KBM-7 (cell line): ENCODE measurements around the gene ASAP2.

ENCODE experiments used
- DNase-seq: peaks from one replicate; pipeline ENCODE4 v3.0.0-alpha.2; 2015
- in situ Hi-C: fragments of 300-500 bp; cut with MboI; formaldehyde crosslinking; loops from 2 replicates; pipeline ENCODE4 v1.14.3; 2020; ENCODE audit warnings: low sequenced_read_pairs, low pct_unique_long_range_greater_than_20kb, mixed read lengths

The ASAP2 gene

GRCh38 chr2:9178904-9179571 lies 27.6 kb upstream of the ASAP2 start:
- in situ Hi-C loops, result no loop called here
- no peak for DNase-seq

- in situ Hi-C loops, result no loop called here
- DNase-seq, result no peak
Observed at GRCh38 chr2:9179572-9180201, 26.9 kb upstream of the ASAP2 start.

GRCh38 chr2:9184361-9184760 lies 22.3 kb upstream of the ASAP2 start:
- DNase-seq, result no peak
- in situ Hi-C loops, result no loop called here

GRCh38 chr2:9187620-9188214 lies 18.9 kb upstream of the ASAP2 start:
- in situ Hi-C loops, result no loop called here

GRCh38 chr2:9188823-9189222 lies 17.8 kb upstream of the ASAP2 start:
- in situ Hi-C loops, result no loop called here
- DNase-seq, result no peak

More at GRCh38 chr2:9187620-9188214, 18.9 kb upstream of the ASAP2 start:
- no peak for DNase-seq

GRCh38 chr2:9189901-9190300 lies 16.7 kb upstream of the ASAP2 start:
- in situ Hi-C loops, result no loop called here
- DNase-seq, result no peak

- in situ Hi-C loops, result no loop called here
Observed at GRCh38 chr2:9191041-9191481, 15.6 kb upstream of the ASAP2 start.

GRCh38 chr2:9192712-9193111 lies 13.9 kb upstream of the ASAP2 start:
- no peak for DNase-seq
- in situ Hi-C loops, result no loop called here

More at GRCh38 chr2:9191041-9191481, 15.6 kb upstream of the ASAP2 start:
- no peak for DNase-seq

GRCh38 chr2:9194352-9194751 lies 12.3 kb upstream of the ASAP2 start:
- no peak for DNase-seq
- in situ Hi-C loops, result no loop called here

- DNase-seq, result no peak
- in situ Hi-C loops, result no loop called here
Observed at GRCh38 chr2:9196637-9197036, 10.0 kb upstream of the ASAP2 start.

GRCh38 chr2:9197916-9198315 lies 8.7 kb upstream of the ASAP2 start:
- DNase-seq, result no peak
- in situ Hi-C loops, result no loop called here

- no peak for DNase-seq
- in situ Hi-C loops, result no loop called here
Observed at GRCh38 chr2:9199716-9200632, 6.6 kb upstream of the ASAP2 start.

- DNase-seq, result no peak
- in situ Hi-C loops, result no loop called here
Observed at GRCh38 chr2:9200633-9201015, 6.0 kb upstream of the ASAP2 start.

- in situ Hi-C loops, result no loop called here
- no peak for DNase-seq
Observed at GRCh38 chr2:9201185-9201891, 5.3 kb upstream of the ASAP2 start.

- in situ Hi-C loops, result no loop called here
- no peak for DNase-seq
Observed at GRCh38 chr2:9203006-9203405, 3.6 kb upstream of the ASAP2 start.

GRCh38 chr2:9203876-9204275 lies 2.7 kb upstream of the ASAP2 start:
- DNase-seq, result no peak
- in situ Hi-C loops, result no loop called here

- in situ Hi-C loops, result no loop called here
- no peak for DNase-seq
Observed at GRCh38 chr2:9204939-9205338, 1.7 kb upstream of the ASAP2 start.

- in situ Hi-C loops, result no loop called here
Observed at GRCh38 chr2:9205486-9205885, 1.1 kb upstream of the ASAP2 start.

GRCh38 chr2:9206991-9207640 lies 504 bp downstream of the ASAP2 start:
- in situ Hi-C loops, result no loop called here
- peak; percentile 39 for DNase-seq

More at GRCh38 chr2:9205486-9205885, 1.1 kb upstream of the ASAP2 start:
- DNase-seq, result peak; percentile 64
